K562 (cell line): ENCODE results near the gene RO60. TPM values are rescaled to one million over a fixed set of nuclear protein-coding genes. Genes with fewer than 3 reads are reported as not detected.
"Not testable (repeated sequence)": the region's sequence is repeated elsewhere in the genome, so short reads cannot be mapped to it uniquely, and the experiment has no call there.

Source experiments
- ATAC-seq: fragments of 200-7000 bp; cut with Tn5 transposase; 3 replicates; pipeline ENCODE4 v1.9.1; 2020; ENCODE audit warnings: moderate library complexity
- BruUV-seq: library from RNA; stranded (reverse); fragments of 400-500 nt; replicated peaks from 2 replicates; lab custom pipeline; 2021; lab: Mats Ljungman, UMichigan
- CTCF ChIA-PET: fragments of 300-600 bp; formaldehyde crosslinking; extraction: SDS; loops from one replicate; lab custom pipeline; 2021; ENCODE audit warnings: low intra/inter-chr PET ratio; lab: Yijun Ruan, JAX
- POLR2A ChIA-PET: fragments of 300-600, 350-650 bp; sonication (Branson Sonifier 250); formaldehyde crosslinking; extraction: SDS; loops from one replicate; lab custom pipeline; 2021; ENCODE audit warnings: antibody characterized with exemption, inconsistent platforms; lab: Yijun Ruan, JAX
- DNase-seq, 4 experiments: peaks; one replicate each; pipeline versions ENCODE4 v3.0.0 to v3.0.0-alpha.2; 2011 to 2018; ENCODE audit warnings: low spot score in 3 of 4, mixed read lengths in 3 of 4; ENCODE audit errors: extremely low read depth in 1 of 4
- FAIRE-seq: peaks from 2 replicates; lab custom pipeline; 2011; peaks lifted over from hg19 to GRCh38; lab: Jason Lieb, UNC
- H2AFZ ChIP-seq: 2 replicates; pipeline ENCODE4 v1.6.0; 2011; ENCODE audit warnings: low read depth, low read length, control low read depth, inconsistent platforms
- H3K27ac ChIP-seq: fragments of 200-600 bp; 3 replicates; pipeline ENCODE4 v1.8.0; 2011; ENCODE audit warnings: low read depth, mild to moderate bottlenecking, control low read depth, inconsistent platforms, low read length, moderate library complexity, mixed read lengths; ENCODE audit errors: extremely low read depth
- H3K27me3 ChIP-seq, 2 experiments: fragments of 300-600 bp in 1 of 2; 2 replicates in 1 of 2; 3 replicates in 1 of 2; pipeline versions ENCODE4 v1.6.0 to v1.8.0; 2011; ENCODE audit warnings: inconsistent platforms in 2 of 2, low read length in 2 of 2, mild to moderate bottlenecking in 1 of 2, mixed read lengths in 1 of 2, moderate library complexity in 1 of 2; ENCODE audit not compliant: control insufficient read depth in 2 of 2, insufficient read depth in 2 of 2
- H3K36me3 ChIP-seq: fragments of 300-600 bp; 3 replicates; pipeline ENCODE4 v1.8.0; 2011; ENCODE audit warnings: mild to moderate bottlenecking, low read length, inconsistent platforms; ENCODE audit not compliant: control insufficient read depth, insufficient read depth
- H3K4me1 ChIP-seq, 2 experiments: fragments of 200-600 bp in 1 of 2; replicated peaks in 1 of 2; 2 replicates in 1 of 2; 3 replicates in 1 of 2; pipeline versions ENCODE4 v1.5.1 to v1.8.0; 2011; ENCODE audit warnings: inconsistent platforms in 2 of 2, low read length in 2 of 2, mild to moderate bottlenecking in 1 of 2, mixed read lengths in 1 of 2, moderate library complexity in 1 of 2; ENCODE audit not compliant: control insufficient read depth in 2 of 2, insufficient read depth in 2 of 2
- H3K4me2 ChIP-seq: 2 replicates; pipeline ENCODE4 v1.6.1; 2011; ENCODE audit warnings: low read length, control low read depth, inconsistent platforms, mixed read lengths; ENCODE audit not compliant: insufficient read depth
- H3K4me3 ChIP-seq: fragments of 200-600 bp; sonication (generic), shearing (Covaris generic); 2 replicates; pipeline ENCODE4 v1.5.1; 2016; ENCODE audit warnings: control low read depth, inconsistent platforms
- H3K79me2 ChIP-seq: fragments of 200-600 bp; 3 replicates; pipeline ENCODE4 v1.8.0; 2011; ENCODE audit warnings: low read length, inconsistent platforms; ENCODE audit not compliant: control insufficient read depth, insufficient read depth
- H3K9ac ChIP-seq, 2 experiments: 2 replicates each; pipeline versions ENCODE4 v1.6.0 to v1.6.1; 2011; ENCODE audit warnings: low read depth in 2 of 2, low read length in 2 of 2, control low read depth in 1 of 2, inconsistent platforms in 1 of 2, mild to moderate bottlenecking in 1 of 2, mixed read lengths in 1 of 2; ENCODE audit not compliant: insufficient read depth in 1 of 2
- H3K9me1 ChIP-seq: one replicate; pipeline ENCODE4 v1.6.0; 2011; ENCODE audit warnings: inconsistent platforms, mild to moderate bottlenecking, low read length, moderate library complexity; ENCODE audit not compliant: control insufficient read depth, insufficient read depth
- H3K9me3 ChIP-seq: replicated peaks from 2 replicates; pipeline ENCODE4 v1.5.1; 2011; ENCODE audit warnings: low read depth, low read length, inconsistent platforms; ENCODE audit not compliant: control insufficient read depth, insufficient read depth
- H4K20me1 ChIP-seq: replicated peaks from 2 replicates; pipeline ENCODE4 v1.6.1; 2011; ENCODE audit warnings: low read length, inconsistent platforms, mixed read lengths; ENCODE audit not compliant: control insufficient read depth, insufficient read depth
- BMI1 ChIP-seq: fragments of 150-350 bp; IDR thresholded peaks from 2 replicates; pipeline ENCODE4 v1.6.1; 2014; ENCODE audit warnings: low read length
- KDM1A ChIP-seq, 2 experiments: fragments of 450-650 bp; IDR thresholded peaks; 2 replicates each; pipeline ENCODE4 v1.6.1; 2016; ENCODE audit warnings: mild to moderate bottlenecking in 2 of 2
- WGBS: fragments of 100-300 bp; shearing (Covaris generic); methylation state at CpG from one replicate; pipeline ENCODE4 v1.1.6; 2016; ENCODE audit warnings: low coverage, mixed read lengths; ENCODE audit not compliant: insufficient coverage; ENCODE audit errors: missing lambda C conversion rate; 5-methylcytosine and 5-hydroxymethylcytosine counted together
- in situ Hi-C: fragments of 300-500 bp; cut with MboI; formaldehyde crosslinking; loops from 4 replicates; pipeline ENCODE4 v1.15.0; 2018; ENCODE audit warnings: inconsistent platforms, mixed read lengths
- intact Hi-C: fragments of 100-400 bp; cut with micrococcal nuclease; formaldehyde crosslinking; loops from 2 replicates; pipeline ENCODE4 v1.14.2; 2022
- polyA plus RNA-seq, 8 experiments: library from polyadenylated mRNA; depleted of rRNA in 4 of 8; stranded (reverse) in 5 of 8; unstranded in 3 of 8; fragments of >200 nt; fragmentation: Nextera tagmentation in 2 of 8; fragmentation: Illumina TruSeq in 1 of 8; extraction: Ambion mirVana in 2 of 8; extraction: Trizol in 1 of 8; gene quantifications; 2 replicates each; pipeline versions ENCODE4 v1.2.1 to v1.2.3, GENCODE V29; 2011 to 2014; ENCODE audit warnings: inconsistent platforms in 1 of 8, missing spikeins in 1 of 8
- total RNA-seq, 7 experiments: library from RNA; depleted of rRNA in 6 of 7; stranded (reverse); fragments of >200 nt in 6 of 7; fragmentation: Illumina TruSeq in 2 of 7; extraction: Trizol in 2 of 7; gene quantifications; 2 replicates each; pipeline versions ENCODE4 v1.2.1 to v1.2.3, GENCODE V29; 2011 to 2021; ENCODE audit warnings: low replicate concordance in 1 of 7
- TF ChIP-seq, protein P1 (sequence below): sonication (generic); IDR thresholded peaks from 2 replicates; pipeline ENCODE4 v1.6.1; 2016

Gene RO60
- total and polyA plus RNA-seq, 9 of the 15 experiments (the other 6 are each of a cell fraction or from before 2014, with no cell fraction given), result 24.9 to 187 (median 101) TPM

GRCh38 chr1:193042766-193043691 lies 16.4 kb upstream of the RO60 start:
- Histone ChIP-seq H3K9me1 (peaks cover 4% of the 10 kb centered on the region), H3K36me3 (peaks cover 86% of the 10 kb centered on the region), H3K4me1 (peaks cover 0 to 2% of the 10 kb centered on the region in 2 experiments; a peak in 1 of 5 replicates), H3K4me2 (no peak overlapping the region), H4K20me1 (0 out of 2 replicates have a peak, but pooled peaks cover 4% of the 10 kb centered on the region), H3K4me3 (no peak overlapping the region), H2AFZ (no peak overlapping the region), H3K27me3 (no peaks in the 10 kb centered on the region), H3K9ac (no peak overlapping the region), H3K27ac (0 out of 3 replicates have a peak overlapping the region, but pooled peaks have one; percentile 5), H3K9me3 (no peaks in the 10 kb centered on the region), H3K79me2 (peaks cover 88% of the 10 kb centered on the region)
- ATAC-seq, result peak; percentile 47
- in situ Hi-C loops (no loop called here), intact Hi-C loops (no loop called here)
- ChIA-PET CTCF (no interaction called here), POLR2A (interaction anchor here (0.7 to 1.7 kb wide), 3 partner anchors 8 to 25 kb away, joined by 3 to 8 read pairs (median 4); partner anchors contain the start of gene UCHL5)
- no TSS peak for BruUV-seq
- 92% methylated on average over 1 of the region's 1 CpG for WGBS
- TF ChIP-seq BMI1, result no peak
- TF ChIP-seq, protein P1, sequence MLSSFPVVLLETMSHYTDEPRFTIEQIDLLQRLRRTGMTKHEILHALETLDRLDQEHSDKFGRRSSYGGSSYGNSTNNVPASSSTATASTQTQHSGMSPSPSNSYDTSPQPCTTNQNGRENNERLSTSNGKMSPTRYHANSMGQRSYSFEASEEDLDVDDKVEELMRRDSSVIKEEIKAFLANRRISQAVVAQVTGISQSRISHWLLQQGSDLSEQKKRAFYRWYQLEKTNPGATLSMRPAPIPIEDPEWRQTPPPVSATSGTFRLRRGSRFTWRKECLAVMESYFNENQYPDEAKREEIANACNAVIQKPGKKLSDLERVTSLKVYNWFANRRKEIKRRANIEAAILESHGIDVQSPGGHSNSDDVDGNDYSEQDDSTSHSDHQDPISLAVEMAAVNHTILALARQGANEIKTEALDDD, result 0 out of 2 replicates have a peak, but pooled peaks have one; percentile 22
- peak in 1 of 2 experiments; percentile 37; a peak in 2 of 4 replicates for TF ChIP-seq KDM1A (IDR thresholded peaks at IDR 0.05)
- FAIRE-seq, result no peak
- DNase-seq, result no peak

DNA sequence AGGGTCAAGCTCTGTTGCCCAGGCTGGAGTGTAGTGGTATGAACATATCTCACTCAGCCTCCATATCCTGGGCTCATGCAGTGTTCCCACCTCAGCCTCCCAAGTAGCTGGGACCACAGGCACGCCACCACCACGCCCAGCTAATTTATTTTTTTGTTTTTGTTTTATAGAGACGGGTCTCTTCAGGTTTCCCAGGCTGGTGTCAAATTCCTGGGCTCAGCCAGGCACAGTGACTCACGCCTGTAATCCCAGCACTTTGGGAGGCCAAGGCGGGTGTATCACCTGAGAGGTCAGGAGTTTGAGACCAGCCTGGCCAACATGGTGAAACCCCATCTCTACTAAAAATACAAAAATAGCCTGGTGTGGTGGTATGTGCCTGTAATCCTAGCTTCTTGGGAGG lies 10.5 kb upstream of the RO60 start:
- H3K27ac ChIP-seq, DNase-seq, H2AFZ ChIP-seq, H3K9me1 ChIP-seq, H3K4me3 ChIP-seq, BruUV-seq, H4K20me1 ChIP-seq, FAIRE-seq, H3K9ac ChIP-seq, H3K4me1 ChIP-seq, H3K27me3 ChIP-seq, CTCF ChIA-PET, H3K4me2 ChIP-seq, H3K9me3 ChIP-seq, in situ Hi-C loops, intact Hi-C loops: not testable (repeated sequence)
- peaks cover 93% of the 10 kb centered on the region for H3K36me3 ChIP-seq
- 88% methylated on average over 5 of the region's 5 CpGs for WGBS
- H3K79me2 ChIP-seq, result peaks cover 84% of the 10 kb centered on the region
- POLR2A ChIA-PET, result interaction anchor here (0.9 to 3.6 kb wide), 3 partner anchors 8 to 13 kb away, joined by 3 to 20 read pairs (median 4); partner anchors contain the start of genes RO60 and UCHL5
- peak; percentile 24; the same call in 2 of the 3 replicates for ATAC-seq
